Measurements from ENCODE around the gene CDK5R2. TPM values are rescaled to one million over a fixed set of nuclear protein-coding genes. Genes with fewer than 3 reads are reported as not detected.

CDK5R2 gene
- total and polyA plus RNA-seq, 12 donors, result 0.09 TPM; not detected in 11

DNA sequence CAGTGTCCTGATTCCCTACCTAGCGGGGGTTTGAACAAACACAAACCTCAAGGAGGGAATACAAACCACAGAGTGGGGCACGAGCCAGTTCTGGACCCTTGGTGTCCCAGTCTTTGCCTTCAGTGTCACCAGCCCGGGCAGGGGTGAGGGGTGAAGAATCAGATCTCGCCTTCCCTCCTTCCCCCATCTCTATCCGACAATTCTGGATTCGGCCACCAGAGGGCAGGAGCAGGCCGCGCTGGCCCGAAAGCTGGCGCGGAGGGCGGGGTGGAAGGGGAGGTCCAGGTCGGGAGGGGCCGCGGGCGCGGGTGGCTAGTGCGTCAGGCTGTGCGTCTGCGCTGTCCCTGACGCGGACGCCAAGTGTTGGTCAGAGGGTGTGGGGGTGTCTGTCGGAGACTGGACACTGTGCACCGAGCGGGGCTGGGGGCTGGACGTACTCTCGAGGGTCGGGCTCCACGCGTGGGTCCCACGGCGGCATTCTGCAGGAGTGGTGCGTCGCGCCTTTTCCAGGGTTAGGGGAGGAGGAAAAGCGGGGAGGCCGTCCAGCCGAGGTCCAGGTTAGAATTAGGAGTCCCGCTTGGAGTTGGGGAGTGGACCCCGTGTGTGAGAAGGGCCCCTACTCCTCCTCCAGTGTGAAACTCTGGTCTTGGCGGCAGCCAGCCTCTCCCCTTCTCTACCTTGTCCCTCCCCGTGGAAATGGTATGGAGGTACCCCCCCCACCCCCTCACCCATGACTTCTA is 36.7 kb downstream of the CDK5R2 start:
- H3K27ac ChIP-seq, result no peak overlapping the region
- H3K9me3 ChIP-seq, result no peaks in the 10 kb centered on the region
- H3K36me3 ChIP-seq, result no peaks in the 10 kb centered on the region
- H3K4me1 ChIP-seq, result peaks cover 7 to 34% (median 24%) of the 10 kb centered on the region in 9 donors
- H3K4me3 ChIP-seq, result peak overlapping the region in 9 of 10 donors; percentile 14 to 50 (median 39)
- WGBS, 2 donors, result 5 to 7% methylated on average over 43 of the region's 43 CpGs
- intact Hi-C loops (cut with DNase I), result loop anchor here in 1 of 10 donors (10.0 kb wide), 1 partner anchor 159 kb away; no protein-coding TSS in a partner anchor
- peaks cover 29 to 99% (median 94%) of the 10 kb centered on the region in 7 donors for H3K27me3 ChIP-seq
- peak; percentile 84 to 86 for DNase-seq
- TF ChIP-seq, protein P1, sequence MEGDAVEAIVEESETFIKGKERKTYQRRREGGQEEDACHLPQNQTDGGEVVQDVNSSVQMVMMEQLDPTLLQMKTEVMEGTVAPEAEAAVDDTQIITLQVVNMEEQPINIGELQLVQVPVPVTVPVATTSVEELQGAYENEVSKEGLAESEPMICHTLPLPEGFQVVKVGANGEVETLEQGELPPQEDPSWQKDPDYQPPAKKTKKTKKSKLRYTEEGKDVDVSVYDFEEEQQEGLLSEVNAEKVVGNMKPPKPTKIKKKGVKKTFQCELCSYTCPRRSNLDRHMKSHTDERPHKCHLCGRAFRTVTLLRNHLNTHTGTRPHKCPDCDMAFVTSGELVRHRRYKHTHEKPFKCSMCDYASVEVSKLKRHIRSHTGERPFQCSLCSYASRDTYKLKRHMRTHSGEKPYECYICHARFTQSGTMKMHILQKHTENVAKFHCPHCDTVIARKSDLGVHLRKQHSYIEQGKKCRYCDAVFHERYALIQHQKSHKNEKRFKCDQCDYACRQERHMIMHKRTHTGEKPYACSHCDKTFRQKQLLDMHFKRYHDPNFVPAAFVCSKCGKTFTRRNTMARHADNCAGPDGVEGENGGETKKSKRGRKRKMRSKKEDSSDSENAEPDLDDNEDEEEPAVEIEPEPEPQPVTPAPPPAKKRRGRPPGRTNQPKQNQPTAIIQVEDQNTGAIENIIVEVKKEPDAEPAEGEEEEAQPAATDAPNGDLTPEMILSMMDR (IDR thresholded peaks at IDR 0.05), result peak; percentile 87 to 97 (median 92)
- ATAC-seq, result peak; percentile 85 to 95 (median 92)

DNA sequence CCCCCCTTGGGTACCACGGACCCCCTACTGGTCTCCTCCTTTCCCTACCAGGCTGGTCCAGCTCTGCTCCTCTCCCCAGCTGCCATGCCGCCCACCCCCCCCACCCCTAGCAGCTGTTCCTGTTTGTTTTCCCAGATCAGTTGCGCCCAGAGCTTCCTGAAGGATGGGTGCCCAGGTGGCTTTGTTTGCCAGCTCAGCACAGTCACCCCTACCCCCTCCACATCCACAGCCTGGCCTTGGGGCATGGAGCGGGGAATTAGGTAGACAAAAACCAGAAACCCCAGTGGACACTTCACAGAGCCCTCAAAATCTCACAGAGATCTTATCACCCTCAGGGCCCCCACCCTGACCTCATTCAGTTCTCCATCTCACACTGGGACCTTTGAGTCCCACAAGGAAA is 37.5 kb downstream of the CDK5R2 start:
- ATAC-seq (no peak), DNase-seq (no peak)
- TF ChIP-seq, protein P1 (IDR thresholded peaks at IDR 0.05), result no peak
- Histone ChIP-seq H3K4me1 (peaks cover 13 to 40% (median 32%) of the 10 kb centered on the region in 9 donors), H3K36me3 (no peaks in the 10 kb centered on the region), H3K4me3 (no peak overlapping the region), H3K27me3 (peaks cover 28 to 99% (median 94%) of the 10 kb centered on the region in 7 donors), H3K27ac (no peak overlapping the region), H3K9me3 (no peaks in the 10 kb centered on the region)
- intact Hi-C loops (cut with DNase I), result loop anchor here in 1 of 10 donors (10.0 kb wide), 1 partner anchor 158 kb away; no protein-coding TSS in a partner anchor
- WGBS, 2 donors, result 43 to 54% methylated on average over 4 of the region's 4 CpGs

DNA sequence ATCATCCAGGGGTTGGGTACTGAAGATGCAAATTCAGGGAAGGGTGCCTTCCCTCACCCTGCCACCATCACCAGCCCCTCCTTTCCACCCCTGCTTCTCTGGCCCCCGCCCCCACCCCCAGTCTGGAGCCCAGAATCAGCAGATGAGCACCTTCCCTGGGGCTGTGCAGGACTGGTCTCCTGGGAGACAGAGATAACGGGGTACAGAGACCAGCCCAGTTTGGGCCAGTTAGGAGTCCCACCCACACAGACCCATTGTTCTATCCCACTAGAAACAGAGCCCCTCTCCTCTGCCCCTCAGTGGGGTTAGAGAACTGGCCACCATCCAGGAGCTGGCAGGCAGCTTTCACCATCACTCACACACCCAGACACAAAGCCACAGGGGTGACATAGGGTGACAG is 38.3 kb downstream of the CDK5R2 start:
- H3K27me3 ChIP-seq, result peaks cover 33 to 99% (median 94%) of the 10 kb centered on the region in 7 donors

DNA sequence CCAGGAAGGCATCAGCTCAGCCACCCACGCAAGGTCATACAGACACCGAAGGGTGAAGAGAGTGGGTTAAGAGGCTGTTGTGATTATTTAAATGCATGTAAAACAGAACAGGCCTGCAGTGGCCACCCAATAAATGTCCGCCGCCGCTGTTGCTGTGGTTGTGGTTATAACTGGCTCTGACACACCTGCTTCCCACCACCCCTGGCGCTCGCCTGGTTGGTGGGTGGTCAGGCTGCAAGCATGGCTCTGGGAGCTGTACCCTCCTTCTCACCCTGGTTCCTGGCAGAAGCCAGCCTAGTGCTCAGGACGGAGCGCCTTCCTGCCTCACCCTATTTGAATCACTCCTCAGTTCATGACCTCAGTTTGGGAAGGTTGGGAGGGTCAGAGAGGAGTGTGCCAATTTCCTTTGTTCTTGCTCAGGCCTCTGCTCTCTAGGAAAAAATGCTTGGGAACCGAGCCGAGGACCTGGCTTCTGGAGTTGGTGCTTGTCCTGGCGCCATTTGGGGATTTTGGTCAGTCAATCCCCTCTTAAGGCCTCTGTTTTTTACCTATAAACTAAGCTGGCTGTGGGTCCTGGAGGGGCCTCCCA is 39.0 kb downstream of the CDK5R2 start:
- Histone ChIP-seq H3K4me1 (peaks cover 24 to 42% (median 36%) of the 10 kb centered on the region in 9 donors), H3K4me3 (no peak overlapping the region), H3K9me3 (no peaks in the 10 kb centered on the region), H3K27ac (no peak overlapping the region), H3K27me3 (peaks cover 32 to 99% (median 94%) of the 10 kb centered on the region in 7 donors), H3K36me3 (no peaks in the 10 kb centered on the region)
- no peak for DNase-seq
- WGBS, 2 donors, result 59 to 68% methylated on average over 12 of the region's 12 CpGs
- no peak for ATAC-seq
- TF ChIP-seq, protein P1 (IDR thresholded peaks at IDR 0.05), result no peak
- intact Hi-C loops (cut with DNase I), result loop anchor here in 1 of 10 donors (10.0 kb wide), 1 partner anchor 156 kb away; no protein-coding TSS in a partner anchor

More for the DNA sequence above, 38.3 kb downstream of the CDK5R2 start:
- H3K27ac ChIP-seq, result no peak overlapping the region
- no peak overlapping the region for H3K4me3 ChIP-seq
- ATAC-seq, result no peak
- H3K36me3 ChIP-seq, result no peaks in the 10 kb centered on the region
- TF ChIP-seq, protein P1 (IDR thresholded peaks at IDR 0.05), result no peak
- no peaks in the 10 kb centered on the region for H3K9me3 ChIP-seq
- WGBS, 2 donors, result 26 to 32% methylated on average over 2 of the region's 2 CpGs
- H3K4me1 ChIP-seq, result peaks cover 21 to 43% (median 38%) of the 10 kb centered on the region in 9 donors
- intact Hi-C loops (cut with DNase I), result loop anchor here in 1 of 10 donors (10.0 kb wide), 1 partner anchor 157 kb away; no protein-coding TSS in a partner anchor
- DNase-seq, result no peak

Data from heart right ventricle (tissue), 16 donors.